A673 (cell line): ENCODE data around the gene RSKR. TPM values are rescaled to one million over a fixed set of nuclear protein-coding genes. Genes with fewer than 3 reads are reported as not detected.
"Not testable (repeated sequence)": the region's sequence is repeated elsewhere in the genome, so short reads cannot be mapped to it uniquely, and the experiment has no call there.

Experiments
- BruUV-seq: library from RNA; stranded (reverse); fragments of 400-500 nt; replicated peaks from 2 replicates; lab custom pipeline; 2021; lab: Mats Ljungman, UMichigan
- CTCF ChIA-PET: fragments of 300-600 bp; sonication (Branson Sonifier 250); formaldehyde crosslinking; loops from one replicate; lab custom pipeline; 2022; ENCODE audit warnings: antibody characterized with exemption; lab: Charles Lee
- POLR2A ChIA-PET: fragments of 300-600 bp; sonication (Branson Sonifier 250); formaldehyde crosslinking; loops from one replicate; lab custom pipeline; 2022; ENCODE audit warnings: antibody characterized with exemption; ENCODE audit not compliant: low non-redundant PET; lab: Charles Lee
- DNase-seq: peaks from one replicate; pipeline ENCODE4 v3.0.0-alpha.2; 2015; ENCODE audit warnings: low spot score
- H3K27ac ChIP-seq: fragments of 200-600 bp; sonication (generic); 2 replicates; pipeline ENCODE4 v1.5.1; 2016; ENCODE audit warnings: mixed run types, low read depth, mild to moderate bottlenecking, mixed read lengths, antibody characterized with exemption, low read length; ENCODE audit not compliant: poor library complexity, severe bottlenecking
- H3K27me3 ChIP-seq: fragments of 200-600 bp; sonication (generic); replicated peaks from 2 replicates; pipeline ENCODE4 v1.6.1; 2017; ENCODE audit warnings: mixed run types, low read depth, mild to moderate bottlenecking, mixed read lengths, antibody characterized with exemption, low read length; ENCODE audit not compliant: insufficient read depth, poor library complexity
- H3K36me3 ChIP-seq: fragments of 200-600 bp; sonication (generic); 2 replicates; pipeline ENCODE4 v1.6.1; 2016; ENCODE audit warnings: mixed run types, mild to moderate bottlenecking, mixed read lengths, antibody characterized with exemption, low read length; ENCODE audit not compliant: insufficient read depth, poor library complexity, severe bottlenecking
- H3K4me1 ChIP-seq: fragments of 200-600 bp; sonication (generic); 2 replicates; pipeline ENCODE4 v1.6.1; 2017; ENCODE audit warnings: mixed run types, mild to moderate bottlenecking, mixed read lengths, antibody characterized with exemption, low read length; ENCODE audit not compliant: insufficient read depth, poor library complexity, severe bottlenecking
- H3K4me3 ChIP-seq: fragments of 200-600 bp; sonication (generic); 2 replicates; pipeline ENCODE4 v1.5.1; 2016; ENCODE audit warnings: low read depth, mixed run types, mild to moderate bottlenecking, mixed read lengths, low read length; ENCODE audit not compliant: poor library complexity, severe bottlenecking
- H3K9me3 ChIP-seq: fragments of 200-600 bp; sonication (generic); 2 replicates; pipeline ENCODE4 v1.6.1; 2016; ENCODE audit warnings: mixed run types, low read depth, mild to moderate bottlenecking, mixed read lengths, antibody characterized with exemption, low read length; ENCODE audit not compliant: poor library complexity, severe bottlenecking
- EZH2 ChIP-seq: fragments of 200-600 bp; sonication (generic); IDR thresholded peaks from 2 replicates; pipeline ENCODE4 v1.6.1; 2017; ENCODE audit warnings: borderline replicate concordance, low read depth, mild to moderate bottlenecking, mixed read lengths, antibody characterized with exemption, low read length; ENCODE audit not compliant: poor library complexity, severe bottlenecking
- intact Hi-C: fragments of 100-400 bp; cut with micrococcal nuclease; formaldehyde crosslinking; loops from one replicate; pipeline ENCODE4 v1.10.0; 2022; ENCODE audit not compliant: unreplicated experiment
- total RNA-seq: library from RNA; stranded (reverse); gene quantifications from 2 replicates; pipeline ENCODE4 v1.2.3, GENCODE V29; 2021
- TF ChIP-seq, protein P1 (sequence below): fragments of 300-800, 200-600 bp; sonication (generic); conservative IDR thresholded peaks from 2 replicates; pipeline ENCODE4 v1.5.1; 2017; ENCODE audit warnings: low read depth, mild to moderate bottlenecking, antibody characterized with exemption, low read length, moderate library complexity, mixed read lengths

The RSKR gene
- total RNA-seq, 1 experiment from 2014 or later = 36.8 TPM

- Histone ChIP-seq H3K36me3 (peaks cover 7% of the 10 kb centered on the region), H3K9me3 (no peaks in the 10 kb centered on the region), H3K27me3 (no peaks in the 10 kb centered on the region), H3K27ac (peak within 1 kb of the TSS; percentile 96), H3K4me1 (peaks cover 18% of the 10 kb centered on the region), H3K4me3 (peak within 1 kb of the TSS; percentile 85)
- intact Hi-C loops = loop anchor here (5.0 kb wide), 1 partner anchor 50 kb away; the partner anchor contains the start of gene PROCA1
- TF ChIP-seq EZH2 = no peak
- TF ChIP-seq, protein P1, sequence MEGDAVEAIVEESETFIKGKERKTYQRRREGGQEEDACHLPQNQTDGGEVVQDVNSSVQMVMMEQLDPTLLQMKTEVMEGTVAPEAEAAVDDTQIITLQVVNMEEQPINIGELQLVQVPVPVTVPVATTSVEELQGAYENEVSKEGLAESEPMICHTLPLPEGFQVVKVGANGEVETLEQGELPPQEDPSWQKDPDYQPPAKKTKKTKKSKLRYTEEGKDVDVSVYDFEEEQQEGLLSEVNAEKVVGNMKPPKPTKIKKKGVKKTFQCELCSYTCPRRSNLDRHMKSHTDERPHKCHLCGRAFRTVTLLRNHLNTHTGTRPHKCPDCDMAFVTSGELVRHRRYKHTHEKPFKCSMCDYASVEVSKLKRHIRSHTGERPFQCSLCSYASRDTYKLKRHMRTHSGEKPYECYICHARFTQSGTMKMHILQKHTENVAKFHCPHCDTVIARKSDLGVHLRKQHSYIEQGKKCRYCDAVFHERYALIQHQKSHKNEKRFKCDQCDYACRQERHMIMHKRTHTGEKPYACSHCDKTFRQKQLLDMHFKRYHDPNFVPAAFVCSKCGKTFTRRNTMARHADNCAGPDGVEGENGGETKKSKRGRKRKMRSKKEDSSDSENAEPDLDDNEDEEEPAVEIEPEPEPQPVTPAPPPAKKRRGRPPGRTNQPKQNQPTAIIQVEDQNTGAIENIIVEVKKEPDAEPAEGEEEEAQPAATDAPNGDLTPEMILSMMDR = no peak
- CTCF ChIA-PET = interaction anchor here (1.0 kb wide), 1 partner anchor 15 kb away, joined by 12 read pairs; no protein-coding TSS in a partner anchor
- BruUV-seq = no TSS peak
- peak; percentile 94 for DNase-seq
- POLR2A ChIA-PET = no interaction called here
These were observed 47.9 kb upstream of the RSKR start, which contains the start of the genes SDF2 and SUPT6H for GRCh38 chr17:28661635-28662526. SDF2 (minus strand) TSS chr17:28661906; CDS start chr17:28661876, 30 bp downstream. SUPT6H (plus strand) TSS chr17:28662205; CDS start chr17:28673402, 11,197 bp downstream.

DNA sequence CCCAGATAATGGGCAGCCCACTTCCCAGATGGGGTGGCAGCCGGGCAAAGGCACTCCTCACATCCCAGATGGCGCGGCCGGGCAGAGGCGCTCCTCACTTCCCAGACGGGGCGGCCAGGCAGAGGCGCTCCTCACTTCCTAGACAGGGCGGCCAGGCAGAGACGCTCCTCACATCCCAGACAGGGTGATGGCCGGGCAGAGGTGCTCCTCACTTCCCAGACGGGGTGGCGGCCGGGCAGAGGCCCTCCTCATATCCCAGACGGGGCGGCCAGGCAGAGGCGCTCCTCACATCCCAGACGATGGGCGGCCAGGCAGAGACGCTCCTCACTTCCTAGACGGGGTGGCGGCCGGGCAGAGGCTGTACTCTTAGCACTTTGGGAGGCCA lies 45.5 kb upstream of the RSKR start:
- CTCF ChIA-PET, H3K27me3 ChIP-seq, H3K36me3 ChIP-seq, POLR2A ChIA-PET, H3K9me3 ChIP-seq, H3K4me3 ChIP-seq, BruUV-seq, intact Hi-C loops, DNase-seq, H3K27ac ChIP-seq: not testable (repeated sequence)
- H3K4me1 ChIP-seq = peaks cover 18% of the 10 kb centered on the region

DNA sequence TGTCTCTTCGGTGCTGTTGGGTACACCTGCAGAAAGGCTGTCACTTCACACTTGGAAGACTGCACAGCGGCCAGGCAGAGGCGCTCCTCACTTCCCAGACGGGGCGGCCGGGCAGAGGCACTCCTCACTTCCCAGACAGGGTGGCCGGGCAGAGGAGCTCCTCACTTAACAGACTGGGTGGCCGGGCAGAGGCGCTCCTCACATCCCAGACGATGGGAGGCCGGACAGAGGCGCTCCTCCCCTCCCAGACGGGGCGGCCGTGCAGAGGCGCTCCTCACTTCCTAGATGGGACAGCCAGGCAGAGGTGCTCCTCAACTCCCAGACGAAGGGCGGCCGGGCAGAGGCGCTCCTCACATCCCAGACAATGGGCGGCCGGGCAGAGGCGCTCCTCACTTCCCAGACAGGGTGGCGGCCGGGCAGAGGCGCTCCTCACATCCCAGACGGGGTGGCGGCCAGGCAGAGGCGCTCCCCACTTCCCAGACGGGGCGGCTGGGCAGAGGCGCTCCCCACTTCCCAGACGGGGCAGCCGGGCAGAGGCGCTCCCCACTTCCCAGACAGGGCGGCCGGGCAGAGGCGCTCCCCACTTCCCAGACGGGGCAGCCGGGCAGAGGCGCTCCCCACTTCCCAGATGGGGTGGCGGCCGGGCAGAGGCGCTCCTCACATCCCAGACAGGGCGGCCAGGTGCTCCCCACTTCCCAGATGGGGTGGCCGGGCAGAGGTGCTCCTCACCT lies 44.9 kb upstream of the RSKR start:
- H3K4me3 ChIP-seq, H3K9me3 ChIP-seq, H3K27me3 ChIP-seq, BruUV-seq, DNase-seq, H3K36me3 ChIP-seq, POLR2A ChIA-PET, intact Hi-C loops, H3K27ac ChIP-seq: not testable (repeated sequence)
- CTCF ChIA-PET = interaction anchor here (0.8 kb wide), 1 partner anchor 114 kb away, joined by 8 read pairs; no protein-coding TSS in a partner anchor
- H3K4me1 ChIP-seq = peaks cover 18% of the 10 kb centered on the region

DNA sequence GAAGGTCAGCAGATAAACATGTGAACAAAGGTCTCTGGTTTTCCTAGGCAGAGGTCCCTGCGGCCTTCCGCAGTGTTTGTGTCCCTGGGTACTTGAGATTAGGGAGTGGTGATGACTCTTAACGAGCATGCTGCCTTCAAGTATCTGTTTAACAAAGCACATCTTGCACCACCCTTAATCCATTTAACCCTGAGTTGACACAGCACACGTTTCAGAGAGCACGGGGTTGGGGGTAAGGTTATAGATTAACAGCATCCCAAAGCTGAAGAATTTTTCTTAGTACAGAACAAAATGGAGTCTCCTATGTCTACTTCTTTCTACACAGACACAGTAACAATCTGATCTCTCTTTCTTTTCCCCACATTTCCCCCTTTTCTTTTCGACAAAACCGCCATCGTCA lies 44.4 kb upstream of the RSKR start:
- CTCF ChIA-PET = interaction anchor here (0.8 kb wide), 1 partner anchor 114 kb away, joined by 8 read pairs; no protein-coding TSS in a partner anchor
- intact Hi-C loops, H3K27me3 ChIP-seq, POLR2A ChIA-PET, BruUV-seq, DNase-seq, H3K27ac ChIP-seq, H3K9me3 ChIP-seq, H3K4me3 ChIP-seq, H3K36me3 ChIP-seq: not testable (repeated sequence)
- H3K4me1 ChIP-seq = peaks cover 14% of the 10 kb centered on the region
